ENCODE results near the gene SORCS1.
"Not testable (repeated sequence)": the region's sequence is repeated elsewhere in the genome, so short reads cannot be mapped to it uniquely, and the experiment has no call there.

The SORCS1 gene

DNA sequence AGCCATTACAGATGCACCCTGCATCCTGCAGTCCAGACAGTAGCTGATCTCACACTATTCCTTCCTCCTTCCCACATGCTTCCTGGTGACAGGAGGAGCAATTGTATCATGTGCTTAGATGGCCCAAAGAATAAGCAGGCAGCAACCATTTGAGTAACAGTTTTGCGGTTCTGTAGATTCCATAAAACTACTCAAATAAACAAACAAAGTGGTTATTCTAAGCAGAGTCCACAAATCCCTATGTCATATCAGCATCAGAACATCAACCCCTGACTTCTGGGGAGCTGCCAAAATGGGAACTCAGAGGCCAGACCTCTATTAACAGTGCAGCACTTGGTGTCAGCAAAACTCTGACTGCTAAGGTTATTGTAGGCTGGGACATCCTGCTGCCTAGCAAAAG, 226.0 kb downstream of the SORCS1 start:
- DNase-seq = no peak

DNA sequence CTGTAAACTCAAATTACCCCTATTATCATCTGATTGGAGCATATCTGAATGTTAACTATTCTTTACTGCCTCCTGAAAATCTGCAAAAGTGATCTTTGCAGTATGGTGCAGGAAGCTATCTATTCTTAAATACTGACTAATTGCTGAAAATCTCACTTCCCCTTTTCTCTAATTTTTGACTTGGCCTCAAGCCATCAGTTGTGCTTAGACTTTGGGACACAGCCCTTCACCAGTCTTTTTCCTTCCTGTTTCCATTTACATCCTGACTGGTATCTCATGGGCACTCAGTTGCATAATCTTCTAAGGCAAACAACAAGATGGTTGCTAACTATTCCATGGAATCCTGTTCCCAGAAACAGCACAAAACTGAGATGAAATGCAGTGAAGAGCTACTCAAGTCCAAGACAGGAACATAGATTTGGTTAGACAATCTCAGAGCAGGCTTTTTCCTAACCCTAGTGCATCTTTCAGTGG, 228.5 kb downstream of the SORCS1 start:
- DNase-seq = no peak

DNA sequence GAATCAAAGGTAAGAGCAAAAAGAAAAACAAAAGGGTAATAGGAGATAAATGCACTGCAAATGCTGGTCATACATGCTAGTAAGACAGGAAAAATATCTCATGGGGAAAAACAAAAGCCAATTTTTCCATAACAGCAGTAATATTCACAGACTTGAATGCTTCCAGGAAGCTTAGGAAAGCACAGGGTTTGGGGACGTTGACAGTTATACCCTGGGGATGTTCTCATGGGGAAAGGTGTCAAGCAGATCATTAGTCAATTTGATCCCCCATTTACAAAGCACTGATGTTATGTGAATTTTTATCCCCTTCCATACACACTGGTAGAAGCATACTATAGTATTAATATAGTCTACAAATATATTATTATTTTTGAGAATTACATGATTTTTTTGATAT, 232.7 kb downstream of the SORCS1 start:
- no peak for DNase-seq

DNA sequence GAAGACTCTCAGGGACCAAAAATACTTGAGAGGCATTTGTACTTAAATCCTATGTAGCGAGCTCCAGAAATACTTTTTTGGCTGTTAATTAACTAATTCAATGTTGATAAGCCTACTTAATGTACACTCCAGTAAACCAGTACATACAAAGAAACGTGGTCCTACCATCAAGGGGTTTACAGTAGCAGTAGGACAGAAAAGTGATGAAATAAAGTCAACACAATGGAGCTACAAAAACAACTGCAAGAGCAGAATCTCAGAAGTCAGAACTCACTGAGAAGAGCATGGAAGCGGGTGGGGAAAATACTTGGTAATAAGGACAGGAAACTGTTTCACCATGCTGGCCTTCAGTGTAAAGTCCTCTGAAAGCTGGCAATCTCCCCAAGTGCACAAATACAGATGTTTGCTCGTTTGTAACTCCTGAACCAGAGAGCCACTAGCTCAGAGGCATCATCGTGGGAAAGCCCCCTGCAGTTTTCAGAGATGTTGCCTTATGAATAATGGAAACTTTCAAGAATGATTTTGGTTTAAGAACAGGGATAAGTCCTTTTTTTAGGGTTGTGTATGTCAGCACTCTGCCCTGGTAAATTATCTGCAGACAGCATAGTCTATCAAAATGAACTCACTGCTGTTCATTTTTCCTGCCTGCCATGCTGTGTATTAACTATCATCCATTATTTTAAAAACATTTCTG, 233.2 kb downstream of the SORCS1 start:
- no peak for DNase-seq

DNA sequence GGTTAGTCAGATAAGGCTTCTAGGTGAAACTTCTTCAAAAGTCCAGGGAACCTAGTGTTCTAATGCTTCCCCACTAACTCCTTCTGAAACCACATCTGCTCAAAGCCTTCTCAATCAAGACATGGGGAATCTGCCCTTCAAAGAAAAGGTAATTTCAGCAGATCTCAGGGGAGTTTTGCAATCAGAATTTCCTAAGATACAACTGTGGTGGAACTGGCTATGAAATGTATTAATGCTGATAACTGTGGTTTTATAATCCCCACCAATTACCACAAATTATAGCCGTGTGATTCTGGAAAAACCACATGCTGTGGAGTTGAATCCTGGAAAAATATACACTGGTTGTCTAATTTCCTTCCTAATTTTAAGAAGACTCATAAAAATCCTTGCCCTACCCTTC, 233.8 kb downstream of the SORCS1 start:
- no peak for DNase-seq

DNA sequence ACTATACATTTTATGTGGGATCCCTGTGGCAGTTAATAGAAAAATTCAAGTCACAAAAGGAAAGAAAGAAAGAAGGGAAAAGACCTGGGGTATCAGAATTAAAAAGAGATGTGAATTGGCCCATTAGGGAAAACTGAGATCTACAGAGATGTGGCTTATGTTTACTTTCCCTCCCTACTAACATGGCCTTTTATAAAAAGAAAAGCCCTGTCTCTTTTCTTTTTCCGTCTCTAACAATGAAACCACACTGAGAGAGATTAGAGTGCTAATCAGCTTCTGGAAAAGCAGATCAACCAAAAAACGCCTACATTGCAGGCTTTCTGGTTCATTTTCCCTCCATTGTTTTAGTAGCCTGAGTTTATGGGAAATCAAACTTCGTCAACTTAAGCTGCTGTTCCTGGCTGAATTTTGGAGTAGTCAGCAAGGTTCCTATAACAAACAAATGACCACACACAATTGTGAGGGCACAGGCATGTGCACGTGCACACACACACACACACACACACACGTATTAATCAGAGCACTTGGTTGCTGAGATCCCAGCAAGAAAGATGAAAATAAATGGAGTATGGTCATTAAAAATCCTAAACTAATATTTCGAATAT, 235.1 kb downstream of the SORCS1 start:
- no peak for DNase-seq

DNA sequence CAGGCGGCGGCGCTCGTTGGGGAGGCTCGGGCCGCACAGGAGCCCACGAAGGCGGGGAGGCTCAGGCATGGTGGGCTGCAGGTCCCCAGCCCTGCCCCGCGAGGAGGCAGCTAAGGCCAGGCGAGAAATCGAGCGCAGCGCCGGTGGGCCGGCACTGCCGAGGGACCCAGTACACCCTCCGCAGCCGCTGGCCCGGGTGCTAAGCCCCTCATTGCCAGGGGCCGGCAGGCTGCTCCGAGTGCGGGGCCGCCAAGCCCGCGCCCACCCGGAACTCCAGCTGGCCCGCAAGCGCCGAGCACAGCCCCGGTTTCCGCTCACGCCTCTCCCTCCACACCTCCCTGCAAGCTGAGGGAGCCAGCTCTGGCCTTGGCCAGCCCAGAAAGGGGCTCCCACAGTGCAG, 236.4 kb downstream of the SORCS1 start:
- not testable (repeated sequence) for DNase-seq

DNA sequence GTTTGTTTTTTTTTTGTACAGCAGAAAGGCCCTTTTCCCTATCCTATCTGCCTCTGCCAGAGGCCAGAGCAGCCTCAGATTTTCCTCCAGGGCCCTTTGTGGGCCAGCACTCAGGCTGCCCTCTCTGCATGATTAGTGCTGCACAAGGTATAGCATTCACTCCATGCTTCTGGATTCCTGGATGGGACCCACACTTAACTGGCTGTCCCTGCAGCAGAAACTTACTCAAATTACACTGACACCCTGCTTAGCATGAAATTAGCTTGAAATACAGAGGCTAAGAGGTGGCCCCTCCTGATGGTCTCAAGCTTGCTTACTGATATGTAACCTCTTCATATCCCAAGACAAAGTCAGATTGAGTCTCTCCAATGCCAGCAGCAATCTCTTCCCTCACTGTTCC, 239.3 kb downstream of the SORCS1 start:
- DNase-seq = no peak

DNA sequence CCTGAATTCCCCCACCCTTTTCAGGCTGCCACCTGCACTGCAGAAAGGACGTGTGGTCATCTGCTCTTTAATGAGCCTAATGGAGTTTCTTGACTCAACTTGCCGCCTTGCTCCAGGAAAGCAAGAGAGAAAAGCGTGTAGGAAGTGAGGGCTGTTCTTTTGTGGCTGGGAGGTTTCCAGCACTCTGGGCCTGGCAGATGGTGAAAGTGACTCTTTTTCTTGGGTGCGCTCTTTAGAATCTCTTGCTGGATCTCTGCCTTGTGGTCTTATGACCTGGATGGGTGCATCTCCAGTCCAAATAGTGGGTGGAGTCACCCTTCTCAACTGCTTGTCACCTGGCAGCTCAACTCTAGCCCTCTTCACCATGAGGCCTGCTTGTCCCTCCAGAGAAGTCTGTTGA, 244.0 kb downstream of the SORCS1 start:
- DNase-seq = no peak

DNA sequence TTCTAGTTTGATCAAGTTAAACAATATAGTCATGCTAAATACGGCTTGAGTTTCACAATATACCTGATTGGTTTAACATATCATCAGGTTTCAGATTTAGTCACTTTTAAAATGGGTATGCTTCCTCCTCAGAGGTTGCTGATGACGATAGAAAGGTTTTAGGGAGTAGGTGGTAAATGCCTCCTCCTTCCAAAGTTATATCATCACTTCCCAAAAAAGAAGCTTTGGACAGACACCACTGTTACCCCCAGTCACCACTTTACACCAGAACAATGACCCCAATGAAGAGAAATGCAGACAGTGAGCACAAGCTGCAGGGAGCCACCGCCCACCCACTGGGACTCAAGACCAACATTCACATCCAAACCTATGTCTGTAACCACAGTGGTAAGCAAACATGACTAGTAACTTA, 244.6 kb downstream of the SORCS1 start:
- no peak for DNase-seq

DNA sequence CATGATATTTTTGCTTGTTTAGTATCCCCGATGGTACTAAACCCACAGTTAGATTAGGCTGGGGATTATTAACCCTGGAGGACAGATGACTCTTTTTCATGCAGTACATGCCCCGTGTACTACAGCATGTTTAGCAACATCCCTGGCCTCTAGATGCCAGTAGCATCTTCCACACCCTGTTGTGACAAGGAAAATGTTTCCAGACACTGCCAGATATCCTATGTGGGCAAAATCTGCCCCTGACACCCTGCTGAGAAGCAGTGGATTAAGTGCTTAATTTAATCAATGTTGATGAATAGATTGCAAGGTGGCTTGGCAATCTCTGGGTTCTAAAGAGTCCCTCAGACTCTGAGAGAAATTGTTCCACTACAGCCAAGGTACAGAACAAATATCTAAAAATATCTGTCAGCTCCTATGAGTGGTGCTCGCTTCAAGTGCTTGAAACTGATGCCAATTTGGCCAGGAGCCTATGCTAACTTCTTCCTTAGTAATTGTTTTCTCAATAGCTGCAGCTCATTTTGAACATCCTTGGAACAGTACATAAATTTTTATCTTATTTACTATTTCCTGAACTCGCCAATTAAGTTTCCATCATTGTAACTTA, 247.0 kb downstream of the SORCS1 start:
- DNase-seq = no peak

DNA sequence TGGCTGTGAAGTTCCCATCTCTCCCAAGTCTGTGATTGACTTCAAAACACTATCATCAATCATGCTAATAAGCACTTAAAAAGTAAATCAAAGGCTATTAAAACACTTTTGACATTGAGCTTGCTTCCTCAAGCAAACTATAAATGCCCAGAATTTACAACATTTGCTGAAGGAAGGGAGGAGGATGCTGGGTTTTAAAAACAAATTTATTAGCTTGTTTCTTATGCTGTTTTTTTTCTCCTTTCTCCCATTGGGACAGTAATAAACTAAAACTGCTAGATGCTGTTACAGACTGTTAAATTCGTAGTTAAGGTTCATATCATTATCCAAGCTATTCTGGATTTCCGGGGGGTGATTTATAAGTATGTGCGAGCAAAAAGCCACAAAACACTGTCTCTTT, 250.5 kb downstream of the SORCS1 start:
- no peak for DNase-seq

DNA sequence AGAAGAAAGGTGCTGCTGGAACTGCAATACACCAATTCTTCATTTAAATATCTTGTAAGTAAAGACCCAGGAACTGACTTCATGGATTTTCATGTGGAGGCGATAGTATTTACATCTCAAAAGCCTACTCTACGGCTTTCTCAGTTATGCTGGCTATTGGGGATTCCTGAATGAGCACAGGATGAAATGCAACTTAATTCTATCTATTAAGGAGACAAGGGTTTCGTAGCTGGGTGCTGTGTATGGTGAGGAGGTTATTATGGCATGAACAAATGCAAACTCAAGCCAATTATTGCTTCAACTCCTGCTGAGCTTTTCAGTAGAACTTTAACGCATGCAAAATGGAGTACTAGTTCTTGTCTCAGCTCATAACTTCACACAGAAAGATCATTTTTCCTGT, 251.2 kb downstream of the SORCS1 start:
- no peak for DNase-seq

DNA sequence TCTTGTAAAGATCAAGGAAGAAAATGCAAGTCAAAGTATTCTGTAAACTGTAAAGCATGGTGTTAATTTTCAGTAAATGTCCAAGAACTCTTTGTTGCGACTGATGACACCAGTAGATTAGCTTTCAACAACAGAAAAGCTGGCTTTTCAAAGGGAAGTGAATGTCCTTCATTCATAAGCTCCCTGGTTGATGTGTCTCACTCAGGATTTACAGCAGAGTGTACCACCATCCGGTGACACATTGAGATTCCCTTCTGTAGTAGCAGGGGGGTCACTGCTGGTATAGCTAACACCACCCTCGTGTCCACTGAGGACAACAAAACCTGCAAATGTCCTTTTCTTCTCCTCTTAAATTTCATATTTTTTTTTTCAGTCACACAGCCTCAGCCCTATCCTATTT, 253.4 kb downstream of the SORCS1 start:
- DNase-seq = no peak

DNA sequence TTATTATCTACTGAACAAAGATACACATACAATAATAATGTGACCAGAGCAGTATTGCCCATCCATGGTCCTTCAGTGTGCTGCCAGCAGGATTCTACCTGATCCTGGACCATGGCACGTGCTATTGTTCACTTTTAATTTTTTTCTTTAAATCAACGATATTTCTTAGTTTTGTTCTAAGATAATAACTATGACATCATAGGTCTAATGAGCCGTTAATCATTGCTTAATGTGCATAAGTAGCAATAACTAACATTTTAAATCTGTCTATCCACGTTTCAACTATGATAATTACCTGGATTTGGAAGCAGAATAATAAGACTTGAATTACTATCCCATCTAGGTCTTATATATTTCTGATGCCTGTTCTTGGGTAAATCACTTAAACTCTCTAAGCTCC, 253.8 kb downstream of the SORCS1 start:
- DNase-seq = no peak

DNA sequence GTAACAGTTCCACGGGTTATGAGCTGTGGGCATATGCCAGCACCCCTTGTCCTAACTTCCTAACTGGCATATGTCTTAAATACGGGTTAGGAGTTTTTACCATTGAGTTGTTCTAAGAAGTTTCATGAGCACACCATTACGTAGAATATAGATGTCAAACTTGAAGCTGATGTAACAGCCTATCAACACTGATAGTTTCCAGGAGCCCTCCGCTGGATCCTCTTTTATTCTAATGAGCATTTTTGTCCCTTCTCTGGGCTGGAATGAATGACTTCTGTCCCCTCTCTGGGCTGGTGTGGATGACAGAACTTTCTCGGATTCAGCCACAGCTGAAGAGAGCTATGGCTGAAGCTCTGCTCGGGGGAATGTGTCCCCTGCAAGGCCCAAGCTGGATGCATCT, 256.3 kb downstream of the SORCS1 start:
- DNase-seq = no peak

DNA sequence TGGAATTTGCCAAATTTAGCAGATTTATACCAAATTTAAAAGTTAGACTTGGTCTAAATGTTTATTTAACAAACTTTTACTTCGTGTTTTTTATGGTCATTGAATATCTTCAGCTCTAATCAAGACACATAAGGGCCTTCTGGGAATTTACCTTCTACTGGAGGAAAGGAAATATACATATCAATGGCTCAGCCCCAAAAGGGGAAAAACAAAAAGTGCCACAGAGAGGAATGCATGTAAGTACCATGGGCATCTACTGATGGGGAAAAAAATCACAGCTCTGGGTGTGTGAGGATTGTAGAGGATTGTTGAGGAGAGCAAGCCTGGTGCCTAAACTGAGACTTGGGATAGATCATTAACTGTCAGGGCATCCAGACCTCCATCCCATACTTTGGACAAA, 260.3 kb downstream of the SORCS1 start:
- DNase-seq = no peak

DNA sequence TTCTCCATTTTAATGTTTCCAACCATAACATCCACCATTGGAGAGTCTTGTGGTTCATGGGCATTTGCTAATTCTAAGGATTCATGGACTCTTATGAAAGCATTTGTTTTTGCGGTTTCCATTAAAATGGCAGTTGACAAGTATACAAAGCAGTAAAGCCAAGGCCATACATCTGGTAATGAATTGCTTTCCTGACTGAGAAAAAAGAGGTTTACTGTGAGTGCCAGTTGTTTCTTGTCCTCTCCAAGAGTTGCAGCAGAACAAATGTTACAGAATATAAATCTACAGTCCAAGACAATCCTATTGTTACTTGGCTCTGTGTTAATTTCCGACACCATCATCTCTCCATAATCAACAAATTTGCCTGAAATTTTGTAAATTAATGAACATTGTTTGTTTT, 261.3 kb downstream of the SORCS1 start:
- no peak for DNase-seq

DNA sequence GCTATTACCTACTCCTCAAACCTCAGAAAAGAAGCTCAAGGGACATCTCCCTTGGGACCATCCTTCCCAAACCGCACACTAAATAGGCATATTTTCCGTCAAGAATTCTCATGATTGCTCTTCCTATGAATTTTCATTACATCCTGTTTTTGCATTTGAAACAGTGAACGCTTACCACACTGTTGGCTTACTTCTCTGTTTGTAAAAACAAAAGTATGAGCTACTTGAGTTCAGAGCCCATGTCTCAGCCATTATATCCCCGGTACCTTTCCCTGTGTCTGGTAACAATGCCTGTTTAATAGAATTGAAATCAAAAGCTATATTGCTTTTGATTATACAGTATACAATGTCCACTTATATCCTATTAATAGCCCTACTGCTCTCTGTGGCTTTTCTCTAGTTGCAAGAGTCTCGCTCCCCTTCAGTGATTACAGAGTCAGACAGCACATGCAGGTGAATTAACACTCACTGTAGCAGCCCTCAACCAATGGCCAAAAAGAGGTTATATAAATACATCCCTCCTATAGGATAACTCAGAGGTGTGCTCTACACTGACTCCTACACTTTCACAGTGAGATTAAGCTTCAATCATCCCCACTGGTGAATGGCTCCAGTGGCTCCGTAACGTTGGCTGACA, 264.4 kb downstream of the SORCS1 start:
- DNase-seq = no peak

DNA sequence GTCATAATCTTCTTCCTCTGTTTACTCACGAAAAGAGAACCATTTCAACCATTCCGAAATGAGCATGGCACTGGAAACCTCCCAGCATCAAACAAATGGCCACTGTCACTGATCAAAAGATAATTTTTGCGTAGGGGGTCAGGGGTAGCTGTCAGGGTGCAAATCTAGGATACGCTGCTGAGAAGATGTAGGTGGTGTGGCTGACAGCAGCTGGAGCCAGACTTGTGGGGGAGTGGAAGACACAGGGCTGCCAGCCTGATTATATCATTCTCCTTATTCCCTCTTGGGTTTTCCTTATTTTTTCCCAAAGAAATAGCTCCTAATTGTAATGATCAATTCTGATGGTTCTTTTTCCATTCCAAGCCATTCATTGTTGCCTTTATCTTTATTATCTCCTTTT, 266.1 kb downstream of the SORCS1 start:
- DNase-seq = no peak

DNA sequence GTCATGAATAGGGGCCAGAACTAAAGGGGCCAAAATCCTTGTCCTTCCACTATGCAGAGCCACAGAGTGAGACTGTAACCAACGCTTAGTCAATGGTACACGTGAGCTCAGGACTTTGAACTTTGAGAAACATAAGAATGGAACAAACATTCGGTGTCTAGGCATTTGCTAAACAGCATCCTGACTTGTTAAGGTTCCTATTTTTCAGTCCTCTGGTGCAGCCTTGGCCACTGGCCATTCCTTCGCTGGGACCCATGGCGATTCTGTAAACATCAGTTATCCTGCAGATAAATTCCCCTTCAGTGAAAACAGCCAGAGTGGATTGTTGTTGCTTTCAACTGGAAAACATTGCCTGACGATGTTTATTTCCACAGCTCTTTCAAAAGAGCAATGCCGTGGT, 266.8 kb downstream of the SORCS1 start:
- no peak for DNase-seq

DNA sequence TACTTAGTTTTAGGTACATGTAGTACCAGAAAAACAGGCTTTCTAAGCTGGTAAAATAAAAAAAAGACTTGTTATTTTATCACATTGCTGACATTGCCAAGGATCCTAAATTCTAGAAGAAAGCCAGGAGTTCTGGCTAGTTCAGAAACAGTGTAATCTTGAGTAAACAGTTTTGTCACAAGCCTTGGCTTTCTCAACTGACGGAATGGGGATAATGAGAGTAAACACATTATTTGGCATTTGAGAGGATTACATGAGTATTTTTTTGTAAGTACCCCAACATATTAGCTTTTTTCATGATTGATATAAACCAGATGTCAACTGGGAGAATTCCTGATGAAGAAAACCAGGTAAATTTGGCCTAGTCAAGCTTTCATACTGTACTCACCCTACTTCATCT, 269.8 kb downstream of the SORCS1 start:
- no peak for DNase-seq

DNA sequence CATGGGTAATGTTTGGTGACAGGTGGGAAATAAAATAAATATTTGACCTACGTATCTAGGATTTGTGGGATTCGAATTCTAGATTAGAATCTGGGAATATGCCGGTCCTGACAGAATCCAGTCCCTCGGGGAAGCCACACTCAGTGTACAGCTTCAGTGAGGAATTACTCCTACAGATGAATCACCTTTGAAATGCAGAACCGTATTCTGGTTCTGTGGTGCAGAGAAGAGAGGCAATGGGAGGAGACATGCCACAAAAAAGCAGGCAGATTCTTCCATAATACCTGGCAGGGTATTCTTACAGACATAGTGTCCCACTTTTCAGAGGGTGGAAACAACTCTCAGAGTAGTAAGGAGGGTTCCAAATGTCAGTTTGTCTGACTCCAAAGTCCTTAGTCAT, 286.9 kb downstream of the SORCS1 start:
- DNase-seq = no peak

DNA sequence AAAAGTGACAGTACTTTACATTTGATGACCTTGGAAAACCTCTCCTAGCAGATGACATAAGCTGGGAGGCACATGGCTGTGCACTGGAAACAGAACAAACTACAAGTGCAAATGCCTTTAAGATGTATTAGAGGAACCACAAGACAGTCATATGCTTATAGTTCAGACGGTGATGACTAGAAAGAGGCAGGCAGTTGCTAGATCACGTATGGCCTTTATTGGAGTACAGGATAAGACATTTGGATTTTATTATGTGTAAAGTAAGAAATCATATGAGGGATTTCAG, 290.0 kb downstream of the SORCS1 start:
- no peak for DNase-seq
